Neuronal stem cell (in vitro differentiated cells): Measurements from ENCODE around the gene PI4KA.

ENCODE experiments used
- DNase-seq: peaks from one replicate; pipeline ENCODE4 v3.0.0-alpha.2; 2013; ENCODE audit warnings: low spot score
- H2AFZ ChIP-seq: one replicate; pipeline ENCODE4 v1.6.1; 2013; ENCODE audit warnings: mild to moderate bottlenecking, low read length, inconsistent platforms
- H2AK5ac ChIP-seq: 2 replicates; pipeline ENCODE4 v1.6.1; 2013; ENCODE audit warnings: low read depth, mild to moderate bottlenecking, inconsistent platforms, low read length, moderate library complexity, mixed read lengths
- H2BK120ac ChIP-seq: 2 replicates; pipeline ENCODE4 v1.6.1; 2013; ENCODE audit warnings: low read depth, mild to moderate bottlenecking, inconsistent platforms, low read length, moderate library complexity, mixed read lengths
- H2BK12ac ChIP-seq: one replicate; pipeline ENCODE4 v1.6.1; 2013; ENCODE audit warnings: low read length, inconsistent platforms
- H2BK15ac ChIP-seq: 2 replicates; pipeline ENCODE4 v1.6.1; 2013; ENCODE audit warnings: mild to moderate bottlenecking, low read length, inconsistent platforms, mixed read lengths
- H2BK5ac ChIP-seq: one replicate; pipeline ENCODE4 v1.6.1; 2013; ENCODE audit warnings: inconsistent platforms, mild to moderate bottlenecking, low read length, moderate library complexity
- H3K14ac ChIP-seq: one replicate; pipeline ENCODE4 v1.6.1; 2013; ENCODE audit warnings: low read length, inconsistent platforms
- H3K18ac ChIP-seq: 2 replicates; pipeline ENCODE4 v1.6.1; 2013; ENCODE audit warnings: low read length, inconsistent platforms
- H3K23ac ChIP-seq: 2 replicates; pipeline ENCODE4 v1.6.1; 2013; ENCODE audit warnings: low read depth, mild to moderate bottlenecking, mixed read lengths, low read length, inconsistent platforms; ENCODE audit not compliant: poor library complexity
- H3K27ac ChIP-seq: replicated peaks from 3 replicates; pipeline ENCODE4 v1.5.1; 2013; ENCODE audit warnings: low read length, inconsistent platforms
- H3K27me3 ChIP-seq, 3 experiments: 2 replicates each; pipeline ENCODE4 v1.6.1; 2013; ENCODE audit warnings: low read length in 3 of 3, mild to moderate bottlenecking in 2 of 3, inconsistent platforms in 1 of 3, low read depth in 1 of 3, mixed read lengths in 1 of 3, moderate library complexity in 1 of 3; ENCODE audit not compliant: control insufficient read depth in 3 of 3, insufficient read depth in 3 of 3
- H3K36me3 ChIP-seq, 2 donors: replicated peaks in 1 of 2; 2 replicates each; pipeline ENCODE4 v1.6.1; 2013; ENCODE audit warnings: low read length in 2 of 2; ENCODE audit not compliant: control insufficient read depth in 2 of 2, insufficient read depth in 2 of 2
- H3K4ac ChIP-seq: 2 replicates; pipeline ENCODE4 v1.6.1; 2013; ENCODE audit warnings: inconsistent platforms, mild to moderate bottlenecking, low read length, moderate library complexity
- H3K4me1 ChIP-seq, 2 donors: 1 replicate in 1 of 2; 2 replicates in 1 of 2; pipeline ENCODE4 v1.6.1; 2013; ENCODE audit warnings: low read length in 2 of 2, low read depth in 1 of 2; ENCODE audit not compliant: control insufficient read depth in 2 of 2, insufficient read depth in 1 of 2
- H3K4me2 ChIP-seq: one replicate; pipeline ENCODE4 v1.6.1; 2013; ENCODE audit warnings: mild to moderate bottlenecking, low read length, inconsistent platforms; ENCODE audit not compliant: insufficient read depth, poor library complexity, severe bottlenecking
- H3K4me3 ChIP-seq, 2 donors: 2 replicates each; pipeline ENCODE4 v1.5.1; 2013; ENCODE audit warnings: low read length in 2 of 2, mild to moderate bottlenecking in 2 of 2, inconsistent platforms in 1 of 2, moderate library complexity in 1 of 2
- H3K79me1 ChIP-seq: one replicate; pipeline ENCODE4 v1.6.1; 2013; ENCODE audit warnings: low read depth, mild to moderate bottlenecking, inconsistent platforms, low read length, moderate library complexity
- H3K9ac ChIP-seq: one replicate; pipeline ENCODE4 v1.6.1; 2013; ENCODE audit warnings: mild to moderate bottlenecking, low read depth, low read length, inconsistent platforms; ENCODE audit not compliant: poor library complexity
- H3K9me3 ChIP-seq, 2 donors: replicated peaks in 1 of 2; 2 replicates each; pipeline versions ENCODE3 to v1.6.1; 2013; ENCODE audit warnings: low read length in 2 of 2, mild to moderate bottlenecking in 2 of 2, inconsistent platforms in 1 of 2, low read depth in 1 of 2, mixed read lengths in 1 of 2, moderate library complexity in 1 of 2; ENCODE audit not compliant: control insufficient read depth in 2 of 2, insufficient read depth in 1 of 2
- H4K8ac ChIP-seq: one replicate; pipeline ENCODE4 v1.6.1; 2013; ENCODE audit warnings: low read depth, mild to moderate bottlenecking, inconsistent platforms, low read length, moderate library complexity
- H4K91ac ChIP-seq: one replicate; pipeline ENCODE4 v1.6.1; 2013; ENCODE audit warnings: low read length, low read depth, mild to moderate bottlenecking, inconsistent platforms; ENCODE audit not compliant: poor library complexity
- WGBS, 2 donors: extraction: QIAGEN DNeasy Blood & Tissue Kit; methylation state at CpG; one replicate each; pipeline ENCODE4 v1.1.7; 2013; ENCODE audit warnings: missing lambda C conversion rate in 2 of 2, mixed read lengths in 1 of 2; ENCODE audit not compliant: insufficient read length in 2 of 2, insufficient replicate concordance in 1 of 2; ENCODE audit errors: extremely low coverage in 2 of 2; 5-methylcytosine and 5-hydroxymethylcytosine counted together

Gene PI4KA

GRCh38 chr22:20904980-20905355 is 46.4 kb upstream of the PI4KA start:
- H2AFZ ChIP-seq: no peak overlapping the region
- no peak for DNase-seq
- no peak overlapping the region for H3K4me2 ChIP-seq
- H3K9me3 ChIP-seq: no peaks in the 10 kb centered on the region
- no peaks in the 10 kb centered on the region for H3K79me1 ChIP-seq
- no peak overlapping the region for H2BK5ac ChIP-seq
- no peak overlapping the region for H2BK12ac ChIP-seq
- H3K27me3 ChIP-seq: peaks cover 0 to 17% (median 0%) of the 10 kb centered on the region in 3 experiments
- H3K4me1 ChIP-seq: no peaks in the 10 kb centered on the region
- no peak overlapping the region for H2BK120ac ChIP-seq
- H3K36me3 ChIP-seq: no peaks in the 10 kb centered on the region
- H3K9ac ChIP-seq: no peak overlapping the region
- H3K23ac ChIP-seq: no peak overlapping the region
- H3K27ac ChIP-seq: no peak overlapping the region
- H2AK5ac ChIP-seq: no peak overlapping the region
- no peak overlapping the region for H3K4me3 ChIP-seq
- no peak overlapping the region for H2BK15ac ChIP-seq
- H3K18ac ChIP-seq: no peak overlapping the region
- H3K14ac ChIP-seq: no peak overlapping the region
- H4K91ac ChIP-seq: no peak overlapping the region
- no peak overlapping the region for H4K8ac ChIP-seq
- H3K4ac ChIP-seq: no peak overlapping the region
- WGBS, 2 donors: no CpG with 5 or more reads among the region's 3 CpGs

GRCh38 chr22:20904008-20904979 is 45.7 kb upstream of the PI4KA start:
- Histone ChIP-seq H3K14ac (no peak overlapping the region), H3K27me3 (peaks cover 0 to 17% (median 0%) of the 10 kb centered on the region in 3 experiments), H2BK12ac (no peak overlapping the region), H2BK120ac (no peak overlapping the region), H3K4me3 (no peak overlapping the region), H4K8ac (no peak overlapping the region), H3K18ac (no peak overlapping the region), H3K9ac (no peak overlapping the region), H3K27ac (no peak overlapping the region), H2AK5ac (no peak overlapping the region), H2AFZ (no peak overlapping the region), H3K23ac (no peak overlapping the region), H3K79me1 (no peaks in the 10 kb centered on the region), H3K9me3 (no peaks in the 10 kb centered on the region), H3K4me1 (no peaks in the 10 kb centered on the region), H3K36me3 (no peaks in the 10 kb centered on the region), H3K4ac (no peak overlapping the region), H2BK5ac (no peak overlapping the region), H2BK15ac (no peak overlapping the region), H4K91ac (no peak overlapping the region), H3K4me2 (no peak overlapping the region)
- no peak for DNase-seq
- WGBS, 2 donors: no CpG with 5 or more reads among the region's 7 CpGs

- WGBS, 2 donors: no CpG with 5 or more reads among the region's 2 CpGs
- no peaks in the 10 kb centered on the region for H3K36me3 ChIP-seq
- H4K8ac ChIP-seq: no peak overlapping the region
- DNase-seq: no peak
- no peak overlapping the region for H2BK12ac ChIP-seq
- no peak overlapping the region for H3K14ac ChIP-seq
- H3K4me2 ChIP-seq: no peak overlapping the region
- no peak overlapping the region for H2BK15ac ChIP-seq
- no peak overlapping the region for H2AFZ ChIP-seq
- H3K27ac ChIP-seq: no peak overlapping the region
- no peaks in the 10 kb centered on the region for H3K79me1 ChIP-seq
- no peak overlapping the region for H3K9ac ChIP-seq
- H4K91ac ChIP-seq: no peak overlapping the region
- no peaks in the 10 kb centered on the region for H3K9me3 ChIP-seq
- peaks cover 0 to 17% (median 0%) of the 10 kb centered on the region in 3 experiments for H3K27me3 ChIP-seq
- no peak overlapping the region for H3K18ac ChIP-seq
- H3K4ac ChIP-seq: no peak overlapping the region
- no peak overlapping the region for H2BK120ac ChIP-seq
- H3K4me1 ChIP-seq: no peaks in the 10 kb centered on the region
- no peak overlapping the region for H2AK5ac ChIP-seq
- H3K23ac ChIP-seq: no peak overlapping the region
- no peak overlapping the region for H3K4me3 ChIP-seq
- no peak overlapping the region for H2BK5ac ChIP-seq
Observed at GRCh38 chr22:20903093-20903492, 44.5 kb upstream of the PI4KA start.
